SIG-M5 treated with dmso at 0.1 percent for 504 hours (cell line): Measurements from ENCODE around the gene ASS1.
"Not testable (repeated sequence)": the region's sequence is repeated elsewhere in the genome, so short reads cannot be mapped to it uniquely, and the experiment has no call there.

Source experiments
- DNase-seq: peaks from one replicate; lab custom pipeline; 2025; ENCODE audit not compliant: unreplicated experiment; lab: John Stamatoyannopoulos, UW

ASS1 gene

DNA sequence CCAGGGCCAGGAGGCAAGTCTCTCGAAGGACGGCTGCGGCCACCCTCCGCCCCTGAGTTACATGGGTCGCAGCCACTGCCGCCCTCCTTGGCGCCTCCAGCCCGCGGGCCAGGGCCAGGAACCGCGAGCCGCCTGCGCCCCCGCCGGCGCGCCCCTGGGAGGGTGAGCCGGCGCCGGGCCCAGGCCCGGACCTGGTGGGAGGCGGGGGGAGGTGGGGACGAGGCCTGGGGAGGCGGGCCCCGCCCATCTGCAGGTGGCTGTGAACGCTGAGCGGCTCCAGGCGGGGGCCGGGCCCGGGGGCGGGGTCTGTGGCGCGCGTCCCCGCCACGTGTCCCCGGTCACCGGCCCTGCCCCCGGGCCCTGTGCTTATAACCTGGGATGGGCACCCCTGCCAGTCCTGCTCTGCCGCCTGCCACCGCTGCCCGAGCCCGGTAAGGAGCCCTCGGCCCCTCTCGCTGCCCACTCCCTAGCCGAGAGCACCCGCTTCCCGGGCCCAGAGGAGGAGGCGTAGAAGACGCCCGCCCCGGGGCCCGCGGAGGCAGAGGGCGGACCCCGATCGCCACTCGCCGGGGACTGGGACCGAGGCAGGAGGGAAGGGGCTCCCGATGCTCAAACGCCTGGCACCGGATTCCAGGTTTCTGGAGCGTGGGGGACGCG is at the start of gene ASS1:
ASS1 (plus strand) TSS at position 397 of the 657 bp plus-strand sequence. CDS start 7,268 bp downstream, outside the sequence.
- no peak for DNase-seq

DNA sequence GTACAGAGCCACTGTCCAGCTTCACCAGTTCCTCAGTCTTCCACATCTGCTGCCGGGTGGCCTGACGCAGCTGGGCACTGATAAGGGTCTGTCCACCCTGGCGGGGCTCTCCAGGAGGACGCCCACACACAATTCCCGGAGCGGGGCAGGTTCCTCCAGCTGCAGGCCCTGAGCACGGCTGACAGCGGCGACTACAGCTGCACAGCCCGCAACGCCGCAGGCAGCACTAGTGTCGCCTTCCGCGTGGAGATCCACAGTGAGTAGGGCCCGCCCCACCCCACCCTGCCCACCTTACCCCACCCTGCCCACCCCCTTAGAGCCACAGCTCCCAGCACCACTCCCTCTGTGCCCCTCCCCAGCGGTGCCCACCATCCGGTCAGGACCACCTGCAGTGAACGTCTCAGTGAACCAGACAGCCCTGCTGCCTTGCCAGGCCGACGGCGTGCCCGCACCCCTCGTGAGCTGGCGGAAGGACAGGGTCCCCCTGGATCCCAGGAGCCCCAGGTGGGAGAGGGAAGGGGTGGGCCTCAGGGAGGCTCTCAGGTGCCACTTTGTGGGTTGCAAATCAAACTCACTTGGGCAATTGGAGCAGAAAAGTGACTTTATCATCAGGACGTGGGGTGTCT is 48.8 kb upstream of the ASS1 start:
- no peak for DNase-seq

DNA sequence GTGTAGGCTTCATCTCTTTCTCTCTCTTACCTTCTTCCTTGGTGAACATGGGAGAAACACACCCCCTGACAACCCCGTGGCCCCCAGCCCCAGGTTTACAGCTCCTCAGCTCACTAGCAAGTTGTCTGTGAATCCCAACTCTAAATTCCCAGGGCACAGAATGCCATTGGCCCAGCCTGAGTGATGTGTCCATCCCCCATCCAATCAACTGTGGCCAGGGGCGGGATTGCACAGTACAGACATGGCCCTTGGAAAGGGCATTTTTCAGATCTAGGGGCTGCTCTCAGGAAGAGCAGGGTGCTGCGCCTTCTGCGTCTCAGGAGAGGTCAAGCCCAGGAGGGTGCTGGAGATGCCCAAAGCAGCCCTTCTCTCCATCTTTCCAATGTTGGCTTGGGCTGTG is 48.2 kb upstream of the ASS1 start:
- no peak for DNase-seq

DNA sequence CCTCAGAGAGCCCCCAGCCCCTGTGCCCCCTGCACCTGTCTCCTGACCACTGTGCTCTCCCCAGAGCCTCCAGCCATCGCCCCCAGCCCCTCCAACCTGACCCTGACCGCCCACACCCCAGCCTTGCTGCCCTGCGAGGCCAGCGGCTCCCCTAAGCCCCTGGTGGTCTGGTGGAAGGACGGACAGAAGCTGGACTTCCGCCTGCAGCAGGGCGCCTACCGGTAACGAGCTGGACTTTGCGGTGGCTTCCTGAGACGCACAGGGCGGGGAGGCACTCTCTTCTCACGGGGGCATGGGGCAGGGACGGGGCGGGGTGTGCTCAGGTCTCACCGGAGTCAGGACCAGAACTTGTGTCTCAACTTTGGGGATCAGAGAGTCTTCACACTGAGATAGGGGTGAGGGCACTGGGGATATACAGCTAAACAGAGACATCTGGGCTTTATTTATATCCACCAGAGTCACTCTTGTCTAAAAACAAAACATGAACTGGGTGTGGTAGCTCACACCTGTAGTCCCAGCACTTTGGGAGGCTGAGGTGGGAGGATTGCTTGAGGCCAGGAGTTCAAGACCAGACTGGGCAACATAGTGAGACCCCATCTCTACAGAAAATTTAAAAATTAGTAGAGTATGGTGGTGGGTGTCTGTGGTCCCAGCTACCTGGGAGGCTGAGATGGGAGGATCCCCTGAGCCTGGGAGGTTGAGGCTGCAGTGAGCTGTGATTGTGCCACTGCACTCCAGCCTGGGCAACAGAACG is 46.1 kb upstream of the ASS1 start:
- no peak for DNase-seq

DNA sequence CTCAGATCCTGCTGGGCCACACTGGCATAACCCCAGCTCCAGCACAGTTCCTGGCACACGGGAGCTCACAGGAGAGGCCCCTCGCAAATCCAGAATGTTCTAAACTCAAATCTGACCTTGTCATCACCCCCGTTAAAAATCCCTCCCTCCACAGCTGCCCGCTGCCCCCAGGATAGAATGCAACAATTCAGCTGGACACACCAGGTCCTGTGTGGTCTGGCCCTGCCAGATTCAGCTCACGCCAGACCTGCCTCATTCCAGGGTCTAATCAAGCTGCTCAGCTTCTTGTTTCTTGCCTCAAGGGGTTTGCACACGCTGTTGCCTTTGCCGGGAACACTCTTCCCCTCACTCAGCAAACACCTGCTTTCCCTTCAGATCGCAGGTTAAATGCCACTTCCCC is 45.0 kb upstream of the ASS1 start:
- no peak for DNase-seq

DNA sequence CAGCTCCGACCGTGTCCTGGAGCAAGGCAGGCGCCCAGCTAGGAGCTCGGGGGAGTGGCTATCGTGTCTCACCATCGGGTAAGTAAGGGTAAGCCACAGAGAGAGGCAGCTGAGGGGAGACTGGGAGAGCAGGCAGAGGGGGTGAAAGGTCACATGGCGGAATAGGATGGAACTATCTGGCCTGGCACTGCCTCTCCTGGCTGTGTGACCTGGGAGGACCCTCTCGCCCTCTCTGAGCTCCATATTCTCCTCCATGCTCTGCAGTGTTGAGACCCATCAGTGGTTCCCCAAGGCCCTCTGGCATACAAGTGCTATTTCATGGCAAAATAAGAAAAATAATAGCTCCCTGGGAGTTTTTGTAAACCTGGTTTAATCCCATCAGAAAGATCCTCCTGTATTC is 43.9 kb upstream of the ASS1 start:
- no peak for DNase-seq

DNA sequence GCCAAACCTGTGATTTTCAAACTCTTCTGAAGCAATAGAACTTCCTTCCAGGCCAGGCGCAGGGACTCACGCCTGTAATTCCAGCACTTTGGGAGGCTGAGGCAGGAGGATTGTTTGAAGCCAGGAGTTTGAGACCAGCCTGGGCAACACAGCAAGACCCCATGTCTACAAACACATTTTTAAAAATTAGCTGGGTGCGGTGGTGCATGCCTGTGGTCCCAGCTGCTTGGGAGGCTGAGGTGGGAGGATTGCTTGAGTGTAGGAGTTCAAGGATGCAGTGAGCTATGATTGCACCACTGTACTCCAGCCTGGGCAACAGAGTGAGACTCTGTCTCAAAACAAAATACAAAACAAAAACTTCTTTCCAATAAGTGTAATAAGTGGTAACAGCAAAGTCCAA is 43.0 kb upstream of the ASS1 start:
- not testable (repeated sequence) for DNase-seq

DNA sequence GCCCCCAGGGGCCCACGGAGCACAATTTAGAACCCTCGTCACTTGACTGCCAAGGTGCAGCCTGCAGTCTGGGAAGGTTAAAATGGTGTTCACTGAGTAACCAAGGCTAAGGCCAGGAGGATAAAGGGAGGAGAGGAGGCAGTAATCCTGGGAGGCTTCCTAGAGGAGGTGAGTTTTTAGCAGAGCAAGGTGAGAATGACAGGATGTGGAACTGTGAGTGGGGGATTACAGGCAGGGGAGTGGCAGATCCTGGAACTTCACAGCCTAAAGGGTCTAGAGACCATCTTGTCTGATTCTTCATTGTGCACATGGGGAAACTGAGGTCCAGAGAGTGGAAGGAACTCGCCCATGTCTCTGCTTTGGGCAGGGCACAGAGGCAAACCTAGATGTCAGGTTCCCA is 42.5 kb upstream of the ASS1 start:
- DNase-seq = no peak

DNA sequence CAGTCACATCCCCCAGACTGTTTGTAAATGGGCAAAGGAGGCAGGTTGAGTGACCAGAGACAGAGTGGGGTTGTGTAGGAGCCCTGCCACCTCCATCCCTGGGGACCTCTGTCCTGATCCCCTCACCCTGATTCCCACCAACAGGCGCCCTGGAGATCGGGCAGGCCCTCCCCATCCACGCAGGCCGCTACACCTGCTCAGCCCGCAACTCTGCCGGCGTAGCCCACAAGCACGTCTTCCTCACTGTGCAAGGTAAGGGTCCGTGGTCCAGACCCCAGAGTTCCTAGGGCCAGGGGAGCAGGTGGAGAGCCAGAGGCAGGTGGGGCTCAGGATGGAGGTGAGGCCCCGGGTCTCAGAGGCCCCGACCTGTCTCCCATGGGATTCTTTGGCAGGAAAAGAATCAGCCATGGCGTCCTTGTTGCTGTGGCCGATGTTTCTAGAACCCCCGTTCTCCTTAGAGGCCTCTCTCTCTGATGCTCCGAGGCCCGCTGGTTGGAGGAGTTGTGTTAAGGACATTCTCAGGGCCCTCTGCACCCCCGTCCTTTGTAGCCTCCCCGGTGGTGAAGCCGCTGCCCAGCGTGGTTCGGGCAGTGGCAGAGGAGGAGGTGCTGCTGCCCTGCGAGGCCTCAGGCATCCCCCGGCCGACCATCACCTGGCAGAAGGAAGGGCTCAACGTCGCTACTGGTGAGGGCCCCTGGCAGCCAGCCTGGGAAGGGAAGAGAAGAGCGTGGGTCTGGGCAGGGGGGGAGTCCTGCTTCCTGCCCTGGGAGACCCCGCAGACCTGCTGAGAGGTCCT is 41.9 kb upstream of the ASS1 start:
- no peak for DNase-seq

DNA sequence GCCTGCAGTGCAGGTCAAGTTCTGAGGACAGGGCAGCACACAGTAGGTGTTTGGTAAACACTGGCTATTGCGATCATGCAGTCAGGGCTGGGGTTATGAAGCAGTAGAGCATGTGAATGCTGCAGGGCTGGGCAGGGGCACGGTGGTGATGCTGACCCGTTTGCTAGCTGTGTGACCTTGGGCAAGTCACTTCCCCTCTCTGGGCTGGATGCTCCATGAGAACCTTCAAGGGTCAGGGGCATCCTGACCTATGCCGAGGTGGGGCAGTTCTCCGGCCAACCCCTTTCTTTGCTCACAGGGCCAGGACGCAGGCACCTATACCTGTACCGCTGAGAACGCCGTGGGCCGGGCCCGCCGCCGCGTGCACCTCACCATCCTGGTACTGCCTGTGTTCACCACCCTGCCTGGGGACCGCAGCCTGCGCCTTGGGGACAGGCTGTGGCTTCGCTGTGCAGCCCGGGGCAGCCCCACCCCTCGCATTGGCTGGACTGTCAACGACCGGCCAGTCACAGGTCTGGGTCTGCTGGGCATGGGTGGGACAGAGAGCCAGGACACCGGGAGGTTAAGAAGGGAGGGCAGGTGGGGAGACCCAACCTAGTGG is 39.0 kb upstream of the ASS1 start:
- no peak for DNase-seq

DNA sequence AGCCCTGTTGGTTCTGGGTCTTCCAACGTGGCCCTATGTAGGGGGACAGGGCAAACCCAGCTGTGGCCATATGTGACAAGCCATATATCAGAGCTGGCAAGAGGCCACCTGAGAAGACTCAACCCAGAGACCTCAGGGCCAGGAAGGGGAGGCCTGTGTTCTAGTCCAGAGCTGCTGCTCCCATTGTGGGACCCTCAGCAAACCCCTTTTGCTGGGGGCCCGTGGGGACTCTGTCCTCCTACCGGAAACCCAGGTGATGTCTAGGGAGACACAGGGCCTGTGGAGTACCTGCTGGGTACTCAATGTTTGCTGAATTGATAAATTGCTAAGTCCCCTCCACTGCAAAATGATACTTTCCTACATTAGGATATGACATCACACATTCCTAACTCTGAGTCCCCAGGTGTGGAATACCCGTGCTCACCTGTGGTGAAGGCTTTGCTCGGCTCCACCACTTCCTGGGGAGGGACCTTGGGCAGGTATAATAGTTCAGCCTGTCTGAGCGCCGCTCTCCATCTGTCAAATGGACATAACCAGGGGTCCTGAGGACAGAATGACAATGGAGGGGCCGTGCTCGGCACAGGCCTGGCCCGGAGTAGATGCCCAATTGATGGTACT is 38.4 kb upstream of the ASS1 start:
- no peak for DNase-seq

DNA sequence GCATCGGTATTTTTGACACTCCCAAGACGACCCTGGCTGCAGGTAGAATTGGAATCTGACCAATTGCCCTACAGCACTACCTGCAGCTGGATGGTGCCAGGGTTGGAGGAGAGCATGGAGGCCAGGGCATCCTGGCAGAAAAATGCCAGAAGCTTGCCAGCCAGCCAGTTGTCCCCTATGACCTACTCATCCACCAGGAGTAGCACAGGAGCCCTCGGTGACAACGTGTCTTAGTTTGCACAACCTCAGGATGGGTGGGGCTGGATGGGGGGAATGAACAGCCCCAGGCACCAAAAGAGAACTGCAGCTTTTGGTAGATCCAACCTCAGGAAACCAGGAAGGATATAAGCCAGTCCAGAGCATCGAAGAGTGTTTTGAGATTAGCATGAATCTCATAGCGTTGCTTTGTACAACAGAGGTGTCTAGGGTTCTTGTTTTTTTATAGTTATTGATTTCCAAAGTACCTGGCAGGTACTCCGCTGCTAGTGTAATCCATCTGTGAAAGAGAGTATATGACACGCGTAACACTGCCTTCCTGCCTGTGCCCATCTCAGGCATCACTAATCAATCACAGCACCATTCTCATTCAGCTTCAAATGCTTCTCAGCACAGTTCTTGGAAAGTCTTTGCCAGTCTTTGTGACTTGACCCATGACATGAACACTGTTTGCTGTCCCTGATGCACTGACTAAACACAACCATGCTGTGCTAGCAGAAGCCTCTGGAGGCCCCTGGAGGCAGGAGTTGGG is 36.7 kb upstream of the ASS1 start:
- DNase-seq = no peak

DNA sequence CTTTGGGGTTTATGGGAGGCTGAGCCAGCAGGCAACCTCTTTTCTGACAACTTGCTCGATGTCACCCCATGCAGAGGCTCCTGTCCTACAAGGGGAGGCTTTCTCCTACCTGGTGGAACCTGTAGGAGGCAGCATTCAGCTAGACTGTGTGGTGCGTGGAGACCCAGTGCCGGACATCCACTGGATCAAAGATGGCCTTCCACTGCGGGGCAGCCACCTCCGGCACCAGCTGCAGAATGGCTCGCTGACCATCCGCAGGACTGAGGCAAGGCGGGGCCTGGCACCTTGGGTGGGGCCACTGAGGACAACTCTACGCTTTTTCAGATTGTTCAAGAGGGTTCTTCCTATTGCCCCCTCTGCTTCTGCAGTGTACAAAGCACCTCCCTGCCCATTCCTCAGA is 36.1 kb upstream of the ASS1 start:
- DNase-seq = no peak

DNA sequence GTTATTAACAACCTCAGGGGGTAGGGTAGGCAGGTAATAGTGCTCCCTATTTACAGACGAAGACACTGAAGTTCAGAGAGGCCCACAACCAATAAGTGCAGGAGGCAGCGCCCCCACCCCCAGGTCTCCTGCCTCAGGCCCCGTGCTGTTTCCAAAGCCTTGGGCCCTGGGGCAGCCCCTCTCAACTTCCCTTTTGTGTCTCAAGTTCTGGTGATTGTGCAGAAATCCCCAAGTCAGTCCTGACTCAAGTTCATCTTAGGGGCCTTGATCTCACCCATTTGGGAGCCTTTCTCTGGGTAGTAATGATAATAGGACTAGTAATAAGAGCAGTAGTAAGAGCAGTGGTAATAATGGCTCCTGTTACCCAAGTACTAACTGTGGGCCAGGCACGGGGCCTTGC is 35.5 kb upstream of the ASS1 start:
- no peak for DNase-seq

DNA sequence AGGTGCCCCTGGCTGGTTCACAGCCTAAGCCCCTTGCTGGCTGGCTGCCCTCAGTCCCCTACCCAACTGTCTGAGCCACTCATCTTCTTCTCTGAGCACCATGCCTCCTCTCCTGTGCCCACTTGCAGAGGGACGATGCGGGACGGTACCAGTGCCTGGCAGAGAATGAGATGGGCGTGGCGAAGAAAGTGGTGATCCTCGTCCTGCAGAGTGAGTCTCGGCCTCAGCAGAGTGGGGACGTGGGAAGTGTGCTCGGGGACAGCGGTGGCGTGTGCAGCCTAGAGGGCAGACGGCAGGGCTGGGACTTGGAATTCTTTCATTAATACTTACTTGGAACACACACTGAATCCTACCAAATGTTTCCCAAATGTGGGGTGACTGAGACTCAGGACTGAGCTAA is 34.3 kb upstream of the ASS1 start:
- no peak for DNase-seq

DNA sequence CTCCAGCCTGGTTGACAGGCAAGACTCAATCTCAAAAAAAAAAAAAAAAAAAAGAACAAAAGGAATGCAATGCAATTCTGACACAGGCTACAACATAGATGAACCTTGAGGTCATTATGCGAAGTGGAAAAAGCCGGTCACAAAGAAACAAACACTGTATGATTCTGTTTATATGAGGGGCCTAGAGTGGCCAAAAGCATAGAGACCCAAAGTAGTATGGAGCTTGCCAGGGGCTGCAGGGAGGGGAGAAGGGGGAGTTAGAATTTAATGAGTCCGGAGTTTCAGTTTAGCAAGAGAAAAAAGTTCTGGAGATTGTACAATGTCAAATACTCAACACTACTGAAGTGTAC is 33.2 kb upstream of the ASS1 start:
- no peak for DNase-seq

DNA sequence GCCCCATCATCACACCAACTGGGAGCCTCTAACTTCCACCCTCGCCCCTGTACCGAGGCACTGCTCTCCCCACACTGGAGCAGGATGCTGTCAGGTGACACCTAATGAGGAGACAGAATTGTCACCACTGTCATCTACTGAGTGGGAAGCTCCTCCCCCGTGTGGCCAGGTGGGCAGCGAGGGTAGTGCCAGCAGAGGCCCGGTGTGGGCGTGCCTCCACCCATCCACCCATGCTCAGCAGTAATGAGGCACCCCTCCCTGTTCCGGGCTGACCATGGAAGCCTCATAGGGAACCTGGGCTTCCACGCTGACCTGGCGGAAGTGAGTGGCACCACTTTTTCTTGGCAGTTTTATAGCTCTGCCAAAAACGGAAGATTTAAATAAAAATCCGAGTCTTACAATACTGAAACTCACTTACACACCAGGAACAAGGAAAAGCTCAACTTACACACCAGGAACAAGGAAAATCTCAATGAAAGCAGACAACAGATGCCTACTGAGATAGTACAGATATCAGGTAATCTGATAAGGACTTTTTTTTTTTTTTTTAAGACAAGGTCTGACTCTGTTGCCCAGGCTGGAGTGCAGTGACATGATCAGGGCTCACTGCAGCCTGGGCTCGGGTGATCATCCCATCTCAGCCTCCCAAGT is 30.6 kb upstream of the ASS1 start:
- DNase-seq = no peak

DNA sequence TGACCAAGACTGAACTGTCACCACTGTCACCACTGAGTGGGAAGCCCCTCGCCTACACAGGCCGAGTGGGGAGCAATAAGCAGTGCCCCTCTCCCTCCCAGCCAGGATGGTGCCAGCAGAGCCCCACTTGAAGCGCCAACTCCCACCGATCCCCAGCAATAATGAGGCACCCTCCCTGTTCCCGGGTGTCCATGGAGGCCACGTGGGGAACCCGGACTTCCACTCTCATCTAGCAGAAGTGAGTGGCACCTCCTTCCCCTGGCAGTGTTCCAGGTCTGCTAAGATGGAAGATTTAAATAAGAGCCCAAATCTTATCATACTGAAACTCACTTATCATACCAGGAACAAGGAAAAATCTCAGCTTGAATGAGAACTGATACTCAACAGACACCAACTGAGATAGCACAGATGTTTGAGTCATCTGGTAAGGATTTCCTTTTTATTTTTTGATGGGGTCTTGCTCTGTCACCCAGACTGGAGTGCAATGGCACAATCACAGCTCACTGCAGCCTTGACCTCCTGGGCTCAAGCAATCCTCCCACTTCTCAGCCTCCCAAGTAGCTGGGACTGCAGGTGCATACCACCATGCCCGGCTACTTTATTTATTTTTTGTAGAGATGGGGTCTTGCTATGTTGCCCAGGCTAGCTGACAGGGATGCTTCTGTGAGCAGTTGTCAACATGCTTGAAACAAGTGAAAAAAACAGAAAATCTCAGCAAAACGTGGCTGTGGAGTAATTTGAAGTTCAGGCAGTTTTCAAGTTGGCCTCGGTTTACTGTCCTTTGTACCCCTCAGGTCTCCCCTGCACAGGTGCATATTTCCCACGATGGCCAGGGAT is 29.6 kb upstream of the ASS1 start:
- no peak for DNase-seq

DNA sequence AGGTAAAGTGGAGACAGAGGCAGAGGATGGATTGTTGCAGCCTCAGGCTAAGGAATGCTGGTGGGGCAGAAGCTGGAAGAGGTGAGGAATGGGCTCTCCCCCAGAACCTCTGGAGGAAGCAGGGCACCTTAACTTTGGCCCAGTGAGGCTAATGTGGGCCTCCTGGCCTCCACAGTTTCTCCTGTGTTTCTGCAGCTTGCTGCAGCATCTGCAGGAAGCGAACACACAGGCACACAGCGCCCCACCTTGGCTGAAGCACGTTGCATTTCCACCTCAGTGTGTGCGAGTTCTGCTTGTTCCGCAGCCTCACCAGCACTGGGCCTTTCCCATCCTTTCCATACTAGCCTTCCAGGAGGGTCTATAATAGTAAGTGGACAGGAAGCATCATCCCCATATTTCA is 27.2 kb upstream of the ASS1 start:
- DNase-seq = no peak
